Measurements from ENCODE around the gene CHCHD3.

DNA sequence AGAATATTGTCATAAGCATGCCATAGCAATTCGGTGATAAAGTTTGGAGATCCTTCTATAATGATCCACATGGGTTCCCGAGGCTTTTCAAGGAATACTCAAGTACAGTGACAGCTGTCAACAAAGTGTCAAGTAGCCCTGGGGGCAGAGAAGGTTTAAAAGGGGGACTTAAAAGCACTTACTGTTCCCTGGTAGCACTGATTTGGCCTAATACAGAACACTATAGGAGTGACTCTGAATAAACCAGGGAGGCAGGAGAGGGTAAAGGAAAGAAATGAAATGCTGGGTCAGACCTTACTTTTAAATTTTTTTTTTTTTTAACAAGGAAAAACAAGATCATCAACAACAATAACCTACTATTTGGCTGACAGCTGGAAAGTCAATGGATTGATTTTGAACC is 20.1 kb downstream of the CHCHD3 start:
- TF ChIP-seq FOS (IDR thresholded peaks at IDR 0.05; ENCODE audit: low read depth, low read length) (no peak), CEBPB (IDR thresholded peaks at IDR 0.05; ENCODE audit: low read depth, low read length) (no peak), BHLHE40 (IDR thresholded peaks at IDR 0.05; ENCODE audit: low read depth, low read length) (no peak)
- TF ChIP-seq, protein P1, sequence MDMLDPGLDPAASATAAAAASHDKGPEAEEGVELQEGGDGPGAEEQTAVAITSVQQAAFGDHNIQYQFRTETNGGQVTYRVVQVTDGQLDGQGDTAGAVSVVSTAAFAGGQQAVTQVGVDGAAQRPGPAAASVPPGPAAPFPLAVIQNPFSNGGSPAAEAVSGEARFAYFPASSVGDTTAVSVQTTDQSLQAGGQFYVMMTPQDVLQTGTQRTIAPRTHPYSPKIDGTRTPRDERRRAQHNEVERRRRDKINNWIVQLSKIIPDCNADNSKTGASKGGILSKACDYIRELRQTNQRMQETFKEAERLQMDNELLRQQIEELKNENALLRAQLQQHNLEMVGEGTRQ (IDR thresholded peaks at IDR 0.05; ENCODE audit: low read depth, low read length) = no peak
- TF ChIP-seq, protein P2, sequence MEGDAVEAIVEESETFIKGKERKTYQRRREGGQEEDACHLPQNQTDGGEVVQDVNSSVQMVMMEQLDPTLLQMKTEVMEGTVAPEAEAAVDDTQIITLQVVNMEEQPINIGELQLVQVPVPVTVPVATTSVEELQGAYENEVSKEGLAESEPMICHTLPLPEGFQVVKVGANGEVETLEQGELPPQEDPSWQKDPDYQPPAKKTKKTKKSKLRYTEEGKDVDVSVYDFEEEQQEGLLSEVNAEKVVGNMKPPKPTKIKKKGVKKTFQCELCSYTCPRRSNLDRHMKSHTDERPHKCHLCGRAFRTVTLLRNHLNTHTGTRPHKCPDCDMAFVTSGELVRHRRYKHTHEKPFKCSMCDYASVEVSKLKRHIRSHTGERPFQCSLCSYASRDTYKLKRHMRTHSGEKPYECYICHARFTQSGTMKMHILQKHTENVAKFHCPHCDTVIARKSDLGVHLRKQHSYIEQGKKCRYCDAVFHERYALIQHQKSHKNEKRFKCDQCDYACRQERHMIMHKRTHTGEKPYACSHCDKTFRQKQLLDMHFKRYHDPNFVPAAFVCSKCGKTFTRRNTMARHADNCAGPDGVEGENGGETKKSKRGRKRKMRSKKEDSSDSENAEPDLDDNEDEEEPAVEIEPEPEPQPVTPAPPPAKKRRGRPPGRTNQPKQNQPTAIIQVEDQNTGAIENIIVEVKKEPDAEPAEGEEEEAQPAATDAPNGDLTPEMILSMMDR (conservative IDR thresholded peaks at IDR 0.05; ENCODE audit: low read depth, low read length) = no peak
